GM12875 (cell line): ENCODE data around the gene PRR29.

Experiments used
- H3K4me3 ChIP-seq: one replicate; pipeline ENCODE4 v1.5.1; 2011; ENCODE audit warnings: low read depth, low read length, control low read depth
- TF ChIP-seq, protein P1 (sequence below): IDR thresholded peaks from 2 replicates; pipeline ENCODE4 v1.5.1; 2011; ENCODE audit warnings: low read depth, mild to moderate bottlenecking, control low read depth, inconsistent platforms, low read length, moderate library complexity, borderline replicate concordance; ENCODE audit not compliant: insufficient read depth

The PRR29 gene

DNA sequence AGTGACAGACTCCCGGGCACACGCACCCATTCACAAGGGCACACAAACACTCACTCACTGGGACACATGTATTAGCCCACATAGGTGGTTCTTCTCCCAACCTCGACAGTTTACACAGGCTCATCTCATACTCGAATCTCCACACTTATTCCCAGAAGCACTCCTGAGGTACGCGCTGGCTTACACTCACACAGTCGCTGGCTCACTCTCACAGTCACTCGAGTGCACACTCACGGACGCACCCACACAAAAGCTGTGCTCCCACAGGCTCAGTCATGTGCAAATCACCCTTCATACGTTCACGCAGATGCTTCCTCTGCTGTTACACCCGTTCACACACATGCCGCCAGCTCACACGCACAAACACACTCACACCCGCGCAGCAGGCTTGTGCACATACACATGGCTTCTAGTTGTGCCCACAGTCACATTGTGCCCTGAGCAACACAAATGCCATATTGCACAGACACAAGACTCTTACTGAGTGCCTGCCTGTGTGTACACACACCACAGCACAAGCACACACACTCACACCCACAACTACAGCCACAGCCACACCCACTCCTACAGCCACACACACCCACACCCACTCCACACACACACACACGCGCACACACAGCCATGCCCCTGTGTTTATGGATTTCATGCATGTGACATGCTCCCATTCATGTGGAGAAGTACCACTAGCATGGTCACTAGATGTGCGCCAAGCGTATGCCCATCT, 8.4 kb upstream of the PRR29 start:
- H3K4me3 ChIP-seq, result no peak overlapping the region
- TF ChIP-seq, protein P1, sequence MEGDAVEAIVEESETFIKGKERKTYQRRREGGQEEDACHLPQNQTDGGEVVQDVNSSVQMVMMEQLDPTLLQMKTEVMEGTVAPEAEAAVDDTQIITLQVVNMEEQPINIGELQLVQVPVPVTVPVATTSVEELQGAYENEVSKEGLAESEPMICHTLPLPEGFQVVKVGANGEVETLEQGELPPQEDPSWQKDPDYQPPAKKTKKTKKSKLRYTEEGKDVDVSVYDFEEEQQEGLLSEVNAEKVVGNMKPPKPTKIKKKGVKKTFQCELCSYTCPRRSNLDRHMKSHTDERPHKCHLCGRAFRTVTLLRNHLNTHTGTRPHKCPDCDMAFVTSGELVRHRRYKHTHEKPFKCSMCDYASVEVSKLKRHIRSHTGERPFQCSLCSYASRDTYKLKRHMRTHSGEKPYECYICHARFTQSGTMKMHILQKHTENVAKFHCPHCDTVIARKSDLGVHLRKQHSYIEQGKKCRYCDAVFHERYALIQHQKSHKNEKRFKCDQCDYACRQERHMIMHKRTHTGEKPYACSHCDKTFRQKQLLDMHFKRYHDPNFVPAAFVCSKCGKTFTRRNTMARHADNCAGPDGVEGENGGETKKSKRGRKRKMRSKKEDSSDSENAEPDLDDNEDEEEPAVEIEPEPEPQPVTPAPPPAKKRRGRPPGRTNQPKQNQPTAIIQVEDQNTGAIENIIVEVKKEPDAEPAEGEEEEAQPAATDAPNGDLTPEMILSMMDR, result no peak

DNA sequence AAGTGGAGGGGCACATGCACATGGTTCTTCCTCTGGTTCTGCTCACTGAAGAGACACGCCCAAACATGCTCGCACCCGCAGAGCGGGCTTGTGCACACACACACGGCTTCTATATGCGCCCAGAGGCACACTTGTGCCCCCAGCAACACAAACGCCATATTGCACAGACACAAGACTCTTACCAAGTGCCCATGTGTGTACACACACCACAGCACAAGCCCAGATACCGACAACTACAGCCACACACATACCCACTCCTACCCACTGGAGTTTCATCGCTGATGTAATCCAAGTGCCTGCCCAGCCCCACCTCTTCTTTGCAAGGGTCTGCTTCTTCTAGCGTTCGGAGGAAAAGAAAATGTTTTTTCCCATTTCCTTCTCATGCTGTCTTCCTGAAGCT, 6.5 kb upstream of the PRR29 start:
- no peak overlapping the region for H3K4me3 ChIP-seq
- TF ChIP-seq, protein P1, result no peak

DNA sequence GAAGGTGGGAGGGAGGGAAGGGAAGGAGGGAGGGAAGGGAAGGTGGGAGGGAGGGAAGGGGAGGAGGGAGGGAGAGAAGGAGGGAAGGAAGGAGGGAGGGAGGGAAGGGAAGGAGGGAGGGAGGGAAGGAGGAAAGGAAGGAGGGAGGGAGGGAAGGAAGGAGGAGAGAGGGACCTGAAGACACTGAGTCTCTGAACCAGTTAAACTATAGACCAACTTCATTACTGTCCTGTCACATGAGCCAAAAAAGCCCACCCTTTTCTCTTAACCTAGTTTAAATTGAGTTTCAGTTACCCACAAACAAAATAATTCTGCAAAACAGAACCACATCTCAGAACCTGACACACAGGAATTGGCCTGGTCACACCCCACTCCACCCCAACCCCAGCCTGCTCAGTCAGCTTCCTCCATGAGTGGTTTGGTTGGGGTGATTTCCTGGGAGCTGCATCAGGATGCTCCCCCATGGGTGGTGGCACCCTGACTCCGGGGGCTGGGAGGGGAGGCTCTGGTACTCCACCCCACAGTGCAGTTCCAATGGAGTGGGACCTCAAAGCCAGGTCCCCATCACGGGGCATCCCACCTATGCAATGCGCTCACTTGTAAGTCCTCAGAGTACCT, 4.7 kb upstream of the PRR29 start:
- TF ChIP-seq, protein P1, result no peak
- H3K4me3 ChIP-seq, result no peak overlapping the region

DNA sequence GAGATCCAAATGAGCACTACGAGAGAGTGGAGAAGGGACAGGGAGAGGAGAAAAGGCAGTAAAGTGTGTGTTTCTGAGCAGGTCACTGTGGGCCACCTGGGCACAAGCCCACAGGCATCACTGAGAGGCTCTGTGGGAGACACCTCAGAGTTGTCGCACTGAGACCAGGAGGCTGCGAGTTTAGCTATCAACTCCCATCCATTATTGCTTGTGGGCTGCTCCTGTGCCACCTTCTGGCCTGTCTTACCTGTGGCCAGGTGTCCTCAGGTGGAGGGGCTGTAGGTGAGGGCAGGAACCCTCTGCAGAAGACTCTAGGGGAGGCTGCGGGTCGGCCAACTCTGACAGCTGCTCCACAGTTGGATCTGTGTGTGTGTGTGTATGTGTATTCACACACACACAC, 2.5 kb upstream of the PRR29 start:
- no peak overlapping the region for H3K4me3 ChIP-seq
- TF ChIP-seq, protein P1, result no peak

DNA sequence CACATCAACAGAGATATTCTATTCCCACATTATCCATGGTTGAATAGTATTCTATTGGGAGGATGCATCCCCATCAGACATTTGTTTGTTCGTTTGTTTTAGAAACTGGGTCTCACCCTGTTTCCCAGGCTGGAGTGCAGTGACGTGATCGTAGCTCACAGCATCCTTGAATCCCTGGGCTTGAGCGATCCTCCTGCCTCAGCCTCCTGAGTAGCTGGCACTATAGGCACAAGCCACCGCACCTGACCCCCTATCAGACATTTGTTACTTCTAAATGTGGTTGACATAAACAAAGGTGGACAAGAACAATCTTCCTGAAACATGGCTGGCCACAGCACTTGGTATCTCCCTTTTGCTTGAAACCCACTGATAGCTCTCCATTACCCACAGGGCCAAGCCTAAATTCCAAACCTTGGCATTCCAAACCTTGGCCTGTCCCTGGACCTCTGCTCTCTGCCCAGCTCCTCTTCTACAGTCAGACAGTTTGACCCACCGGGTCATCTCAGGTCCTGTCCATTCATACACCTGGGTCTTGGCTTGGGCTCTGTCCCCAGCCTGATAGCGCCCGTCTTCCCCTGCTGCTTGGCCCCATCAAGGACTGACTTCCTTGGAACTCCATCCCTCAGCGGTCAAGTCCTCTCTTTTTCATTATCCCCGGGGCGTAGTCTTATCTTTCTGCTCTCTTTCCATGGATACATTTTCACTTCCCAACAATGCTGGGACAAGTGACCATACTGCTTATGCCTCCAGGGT, 1.5 kb upstream of the PRR29 start:
- no peak overlapping the region for H3K4me3 ChIP-seq
- TF ChIP-seq, protein P1, result no peak

DNA sequence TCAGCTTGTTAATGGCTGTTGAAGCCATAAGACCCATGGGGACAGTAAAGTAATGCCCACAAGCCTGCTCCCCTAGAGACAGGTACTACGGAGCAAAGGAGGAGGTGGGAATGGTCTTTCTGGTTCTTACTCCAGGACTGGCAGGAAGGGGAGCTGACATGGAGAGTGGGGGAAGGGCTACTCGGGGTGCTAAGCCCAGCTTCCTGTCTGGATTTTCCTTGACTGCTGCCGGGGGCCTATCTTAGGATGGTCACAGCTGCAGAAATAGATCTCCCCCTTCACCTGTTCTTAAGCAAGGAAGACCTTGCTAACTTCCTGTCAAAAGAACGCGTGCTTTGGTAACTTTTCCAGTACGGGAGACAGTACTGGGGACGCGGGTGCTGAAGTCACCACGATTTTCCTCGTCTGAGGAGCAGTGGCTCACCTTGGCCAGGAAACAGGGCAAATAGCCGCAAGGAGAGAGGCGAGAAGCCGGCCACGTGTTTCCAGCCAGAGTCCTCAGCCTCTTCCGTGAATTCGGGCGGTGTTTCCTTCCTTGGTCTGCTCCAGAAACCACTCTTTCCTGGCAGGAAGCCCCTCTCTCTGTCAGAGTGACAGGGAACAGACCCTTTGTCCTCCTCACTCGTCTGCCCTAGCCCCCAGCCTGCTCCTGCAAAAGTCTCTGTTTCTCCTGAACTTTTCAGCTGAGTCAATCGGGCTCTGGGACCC, 656 bp upstream of the PRR29 start:
- no peak overlapping the region for H3K4me3 ChIP-seq
- TF ChIP-seq, protein P1, result no peak
